Tracheal epithelial cell (primary cell): ENCODE measurements around the gene ATL1. TPM values are rescaled to one million over a fixed set of nuclear protein-coding genes. Genes with fewer than 3 reads are reported as not detected.

Experiments used
- total RNA-seq: library from RNA; depleted of rRNA; stranded (reverse); fragments of >200 nt; gene quantifications from 2 replicates; pipeline ENCODE4 v1.2.1, GENCODE V29; 2014

ATL1 gene
- 1.1 and 4.6 TPM in 2 replicates for total RNA-seq

GRCh38 chr14:50559990-50560930, at the start of gene ATL1:
Gene ATL1, plus strand, starts transcription at chr14:50560145. Its CDS starts 121 bp downstream, at chr14:50560266.

GRCh38 chr14:50532502-50533240, 27.3 kb upstream of the ATL1 start, which contains the start of gene MAP4K5:
Gene MAP4K5, minus strand, starts transcription at chr14:50532569. Its CDS starts 520 bp downstream, at chr14:50532049.

GRCh38 chr14:50667996-50668825, 108.3 kb downstream of the ATL1 start, which contains the start of gene SAV1:
Gene SAV1, minus strand, starts transcription at chr14:50668306. Its CDS starts 339 bp downstream, at chr14:50667967.

Other genes starting within 250 kb of the ATL1 start
- 7.0 and 12.1 TPM in 2 replicates for gene L2HGDH, start 247.9 kb upstream of the ATL1 start, total RNA-seq
- 5.5 and 9.2 TPM in 2 replicates for gene DMAC2L, start 247.8 kb upstream of the ATL1 start, total RNA-seq
- gene CDKL1, start 163.3 kb upstream of the ATL1 start, total RNA-seq = 5.3 and 14.2 TPM in 2 replicates
- gene MAP4K5, start 27.6 kb upstream of the ATL1 start, total RNA-seq = 32.2 and 58.1 TPM in 2 replicates
- 28.1 and 28.7 TPM in 2 replicates for gene SAV1, start 108.2 kb downstream of the ATL1 start, total RNA-seq